ENCODE results near the gene USP54.

DNA sequence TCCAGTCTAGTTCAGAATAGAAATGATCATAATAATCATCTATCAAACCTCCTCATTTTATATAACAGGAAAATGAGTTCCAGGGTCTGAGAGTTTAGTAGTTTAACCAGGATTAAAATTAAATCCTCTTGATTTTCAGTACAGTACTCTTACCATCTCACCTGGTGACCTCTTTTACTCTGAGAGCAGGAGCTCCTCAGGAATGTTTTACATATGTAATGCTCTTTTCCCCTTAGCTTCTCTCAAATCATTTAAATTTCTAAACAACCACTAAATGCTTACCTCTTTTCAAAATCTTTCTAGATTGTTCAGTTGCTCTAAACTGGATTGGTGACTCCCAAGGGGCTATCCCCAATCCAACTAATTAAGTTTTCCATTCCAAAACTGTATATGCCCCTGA is 85.1 kb downstream of the USP54 start:
- TF ChIP-seq TAF1 (IDR thresholded peaks at IDR 0.05; ENCODE audit: borderline replicate concordance, insufficient read depth, low read length) (no peak), SIN3A (IDR thresholded peaks at IDR 0.05; ENCODE audit: borderline replicate concordance, insufficient read depth, low read length) (no peak), POLR2AphosphoS5 (IDR thresholded peaks at IDR 0.05; ENCODE audit: low read depth, low read length) (no peak), FOXP2 (optimal IDR thresholded peaks at IDR 0.05; ENCODE audit: borderline replicate concordance, extremely low read depth, extremely low read length, insufficient read depth) (no peak)
- TF ChIP-seq, protein P1, sequence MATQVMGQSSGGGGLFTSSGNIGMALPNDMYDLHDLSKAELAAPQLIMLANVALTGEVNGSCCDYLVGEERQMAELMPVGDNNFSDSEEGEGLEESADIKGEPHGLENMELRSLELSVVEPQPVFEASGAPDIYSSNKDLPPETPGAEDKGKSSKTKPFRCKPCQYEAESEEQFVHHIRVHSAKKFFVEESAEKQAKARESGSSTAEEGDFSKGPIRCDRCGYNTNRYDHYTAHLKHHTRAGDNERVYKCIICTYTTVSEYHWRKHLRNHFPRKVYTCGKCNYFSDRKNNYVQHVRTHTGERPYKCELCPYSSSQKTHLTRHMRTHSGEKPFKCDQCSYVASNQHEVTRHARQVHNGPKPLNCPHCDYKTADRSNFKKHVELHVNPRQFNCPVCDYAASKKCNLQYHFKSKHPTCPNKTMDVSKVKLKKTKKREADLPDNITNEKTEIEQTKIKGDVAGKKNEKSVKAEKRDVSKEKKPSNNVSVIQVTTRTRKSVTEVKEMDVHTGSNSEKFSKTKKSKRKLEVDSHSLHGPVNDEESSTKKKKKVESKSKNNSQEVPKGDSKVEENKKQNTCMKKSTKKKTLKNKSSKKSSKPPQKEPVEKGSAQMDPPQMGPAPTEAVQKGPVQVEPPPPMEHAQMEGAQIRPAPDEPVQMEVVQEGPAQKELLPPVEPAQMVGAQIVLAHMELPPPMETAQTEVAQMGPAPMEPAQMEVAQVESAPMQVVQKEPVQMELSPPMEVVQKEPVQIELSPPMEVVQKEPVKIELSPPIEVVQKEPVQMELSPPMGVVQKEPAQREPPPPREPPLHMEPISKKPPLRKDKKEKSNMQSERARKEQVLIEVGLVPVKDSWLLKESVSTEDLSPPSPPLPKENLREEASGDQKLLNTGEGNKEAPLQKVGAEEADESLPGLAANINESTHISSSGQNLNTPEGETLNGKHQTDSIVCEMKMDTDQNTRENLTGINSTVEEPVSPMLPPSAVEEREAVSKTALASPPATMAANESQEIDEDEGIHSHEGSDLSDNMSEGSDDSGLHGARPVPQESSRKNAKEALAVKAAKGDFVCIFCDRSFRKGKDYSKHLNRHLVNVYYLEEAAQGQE (IDR thresholded peaks at IDR 0.05; ENCODE audit: insufficient read depth in 1 of 2, low read depth in 2 of 2, low read length in 2 of 2) = no peak

Measured in PFSK-1 (cell line).